NCI-H226 (cell line): ENCODE data around the gene ATG101.
"Not testable (repeated sequence)": the region's sequence is repeated elsewhere in the genome, so short reads cannot be mapped to it uniquely, and the experiment has no call there.

Experiments used
- DNase-seq: peaks from one replicate; pipeline ENCODE4 v3.0.0-alpha.2; 2015

Gene ATG101

DNA sequence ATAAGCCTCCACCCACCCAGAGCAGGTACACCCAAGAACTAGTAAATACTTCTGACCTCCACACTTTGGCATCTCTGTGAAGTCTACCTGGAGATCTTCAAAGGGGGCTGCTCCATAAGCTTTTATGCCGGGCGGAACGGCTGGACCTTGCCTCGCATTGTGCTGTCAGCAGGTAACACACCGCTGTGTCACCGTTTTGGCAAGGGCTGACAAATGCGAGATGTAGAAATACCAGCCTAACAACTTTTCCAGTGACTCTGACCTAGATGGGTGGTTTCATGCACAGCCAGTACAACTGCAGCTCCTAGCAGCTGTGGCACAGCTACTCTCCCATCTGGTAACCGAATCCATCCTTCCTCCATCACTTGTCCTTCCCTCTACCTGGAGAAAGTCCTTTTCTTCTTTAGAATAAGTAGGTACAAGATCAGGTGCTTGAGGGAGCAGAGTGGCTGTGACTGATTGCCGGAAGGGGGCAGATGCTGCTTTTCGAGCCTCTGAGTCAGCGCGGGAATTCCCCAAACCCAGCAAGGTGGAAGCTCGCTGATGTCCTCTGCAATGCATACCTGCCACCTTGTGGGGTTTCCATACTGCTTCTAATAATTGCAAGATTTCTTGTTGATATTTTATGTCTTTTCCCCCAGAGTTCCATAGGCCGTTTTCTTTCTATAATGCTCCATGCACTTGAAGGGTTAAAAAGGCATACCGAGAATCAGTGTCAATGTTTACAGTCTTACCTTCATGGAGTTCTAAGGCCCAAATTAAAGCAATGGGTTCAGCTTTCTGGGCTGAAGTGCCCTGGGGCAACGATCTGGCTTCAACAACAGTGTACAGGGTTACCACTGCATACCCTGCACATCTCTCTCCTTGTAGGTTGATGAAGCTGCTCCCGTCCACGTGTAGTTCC, 46.7 kb downstream of the ATG101 start:
- peak; percentile 55 for DNase-seq

GRCh38 chr12:52117806-52118475, 48.2 kb downstream of the ATG101 start:
- not testable (repeated sequence) for DNase-seq

DNA sequence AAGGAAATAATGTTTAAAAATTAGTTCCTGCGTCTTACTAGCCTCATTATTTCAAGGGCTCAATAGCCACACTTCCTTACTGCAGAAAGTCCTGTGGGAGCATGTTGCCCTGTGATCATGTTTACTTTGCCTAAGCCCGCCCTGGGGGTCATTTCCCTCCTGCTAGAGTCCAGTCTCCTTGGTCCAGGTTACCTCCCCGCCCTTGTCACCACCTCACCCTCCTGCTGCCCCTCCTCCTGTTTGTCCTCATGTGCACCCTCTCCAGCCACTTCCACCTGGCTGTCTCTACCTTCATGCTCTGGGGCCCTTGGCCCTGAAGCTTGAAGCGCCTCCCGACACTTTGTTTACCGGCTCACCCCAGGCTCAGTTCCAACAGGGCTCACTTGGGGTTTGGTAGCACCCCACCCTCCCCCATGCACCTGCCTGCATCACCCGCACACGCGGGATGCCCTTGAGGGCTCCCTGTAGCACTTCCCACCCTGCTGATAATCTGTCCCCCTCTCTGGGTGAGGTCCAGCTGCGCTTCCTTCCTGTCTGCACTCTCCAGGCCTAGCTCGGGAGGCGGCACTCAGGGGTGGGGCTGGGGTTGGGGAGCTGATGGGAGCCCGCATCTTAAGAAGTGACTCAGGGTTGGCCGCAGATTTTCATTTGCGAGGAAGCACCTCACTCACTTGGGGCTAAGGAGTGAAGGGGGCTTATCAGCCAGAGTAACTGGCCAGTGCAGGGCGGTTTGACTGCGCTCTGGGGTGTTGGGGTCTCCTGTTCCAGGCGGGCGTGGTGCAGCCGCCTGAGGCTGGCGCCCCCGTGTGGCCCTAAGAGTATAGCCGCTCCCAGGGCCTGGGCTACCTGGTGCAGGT, 49.8 kb downstream of the ATG101 start:
- DNase-seq = no peak

DNA sequence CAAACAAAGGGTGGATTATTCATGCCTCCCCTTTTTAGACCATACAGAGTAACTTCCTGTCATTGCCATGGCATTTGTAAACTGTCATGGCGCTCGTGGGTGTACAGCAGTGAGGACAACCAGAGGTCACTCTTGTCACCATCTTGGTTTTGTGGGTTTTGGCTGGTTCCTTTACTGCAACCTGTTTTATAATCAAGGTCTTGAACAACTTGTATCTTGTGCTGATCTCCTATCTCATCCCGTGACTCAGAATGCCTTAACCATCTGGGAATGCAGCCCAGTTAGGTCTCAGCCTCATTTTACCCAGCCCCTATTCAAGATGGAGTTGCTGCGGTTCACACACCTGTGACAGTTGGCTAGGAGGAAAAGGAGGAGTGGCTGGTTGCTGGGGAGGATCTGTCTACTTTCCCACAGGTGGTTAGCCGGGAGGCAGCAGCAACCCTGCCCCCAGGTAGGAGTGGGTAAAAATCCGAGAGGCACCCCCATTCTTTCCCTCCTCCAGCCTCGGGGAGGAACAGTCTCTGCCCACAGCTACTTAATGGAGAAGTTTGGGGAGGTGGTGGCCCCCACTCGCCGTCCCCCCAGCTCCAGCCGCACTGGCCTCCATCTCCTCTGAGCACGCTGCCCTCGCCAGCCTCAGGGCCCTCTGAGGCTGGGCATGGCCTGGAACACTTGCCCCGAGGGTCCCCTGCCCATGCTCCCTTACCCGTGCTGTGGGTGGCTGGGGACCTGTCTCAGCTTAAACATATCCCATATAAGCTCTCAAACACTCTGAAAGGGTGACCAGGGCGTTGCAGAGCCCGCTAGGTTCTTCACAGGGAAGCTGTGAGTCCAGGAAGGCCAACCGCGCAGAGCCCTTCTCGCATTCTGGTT, 51.4 kb downstream of the ATG101 start:
- no peak for DNase-seq

DNA sequence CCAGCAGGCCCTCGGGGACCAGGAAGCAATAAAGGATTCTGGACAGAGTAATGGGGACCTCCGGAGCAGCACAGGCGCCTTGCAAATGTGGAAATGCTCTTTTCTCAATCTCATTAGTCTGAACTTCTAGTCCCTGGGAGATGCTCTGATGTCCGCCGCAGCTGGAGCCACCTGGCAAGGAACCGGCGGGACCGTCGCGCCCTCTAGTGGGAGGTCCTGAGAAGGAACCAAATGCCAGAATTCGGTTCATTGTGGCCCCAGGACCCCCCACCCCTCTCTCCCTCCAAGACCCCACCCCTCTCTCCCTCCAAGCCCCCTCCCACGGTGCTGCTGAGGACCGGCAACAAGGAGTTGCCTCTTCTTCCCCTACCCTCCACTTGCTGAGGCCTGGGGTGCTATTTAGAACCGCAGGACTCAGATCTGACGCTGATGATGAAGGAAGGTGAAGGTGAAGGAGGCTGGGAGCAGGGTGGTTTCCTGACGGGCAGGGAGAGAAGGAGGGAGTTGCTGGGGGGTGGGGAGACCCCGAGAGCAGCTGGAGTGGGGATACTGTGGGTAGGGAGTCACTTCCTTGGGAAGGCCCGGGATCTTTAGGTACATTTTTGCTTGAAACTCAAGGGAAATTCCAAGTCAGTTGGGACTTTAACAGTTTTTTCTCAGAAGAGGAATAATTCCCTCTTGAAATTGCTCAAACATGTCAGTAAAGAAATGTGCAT, 52.2 kb downstream of the ATG101 start:
- peak; percentile 27 for DNase-seq

- DNase-seq = no peak
Measured at GRCh38 chr12:52122540-52122871, 52.7 kb downstream of the ATG101 start.

GRCh38 chr12:52122904-52123303, 53.1 kb downstream of the ATG101 start:
- no peak for DNase-seq

- DNase-seq = no peak
Measured at GRCh38 chr12:52123487-52124186, 53.9 kb downstream of the ATG101 start.

GRCh38 chr12:52125476-52125900, 55.7 kb downstream of the ATG101 start:
- no peak for DNase-seq

DNA sequence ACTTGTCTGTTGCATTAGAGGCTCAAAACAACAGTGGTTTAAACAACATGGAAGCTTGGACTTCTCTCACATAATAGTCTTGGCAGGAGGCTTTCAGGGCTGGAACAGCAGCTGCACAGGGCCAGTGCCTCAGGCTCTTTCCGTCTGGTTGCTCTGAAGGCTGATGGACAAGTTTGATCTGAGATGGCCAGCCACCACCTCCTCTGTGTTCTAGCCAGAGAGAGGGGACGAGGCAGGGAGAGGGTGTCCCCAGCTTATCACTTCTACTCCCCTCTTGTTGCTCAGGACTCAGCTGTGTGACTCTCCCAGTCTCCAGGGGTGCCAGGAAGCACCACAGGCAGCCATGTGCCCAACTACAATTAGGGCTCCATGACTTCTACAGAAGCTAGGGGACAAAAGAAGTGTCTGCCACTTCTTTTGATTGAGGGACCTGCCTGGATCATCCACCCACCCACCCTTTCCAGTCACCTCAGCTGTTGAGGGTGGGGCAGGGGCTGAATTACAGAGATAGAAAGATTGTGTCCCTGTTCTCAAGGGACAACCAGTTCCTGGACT, 56.3 kb downstream of the ATG101 start:
- no peak for DNase-seq
